ENCODE results near the gene ESAM. TPM values are rescaled to one million over a fixed set of nuclear protein-coding genes. Genes with fewer than 3 reads are reported as not detected.

ESAM gene
- total RNA-seq, 3 donors from 2014 or later (not counting 1 experiment from before 2014, with no cell fraction given) = 1.2 to 2.2 (median 1.5) TPM

GRCh38 chr11:124747406-124748099, 14.5 kb downstream of the ESAM start:
- intact Hi-C loops (cut with micrococcal nuclease) = loop anchor here (1.0 kb wide), 1 partner anchor 13 kb away; no protein-coding TSS in a partner anchor
- WGBS (ENCODE audit: insufficient coverage) = 75% methylated on average over 14 of the region's 14 CpGs

GRCh38 chr11:124746621-124747243, 15.4 kb downstream of the ESAM start:
- ATAC-seq = peak; percentile 90 to 91 (median 91)
- Histone ChIP-seq H3K9me3 (ENCODE audit: control insufficient read depth, insufficient read depth, low read length) (no peaks in the 10 kb centered on the region), H3K27me3 (ENCODE audit: control insufficient read depth, insufficient read depth, low read length) (peaks cover 4% of the 10 kb centered on the region), H3K27ac (ENCODE audit: low read length) (peak overlapping the region; percentile 57), H3K4me3 (ENCODE audit: low read length) (peak overlapping the region; percentile 87), H3K36me3 (ENCODE audit: control insufficient read depth, insufficient read depth, low read length) (no peaks in the 10 kb centered on the region), H3K4me1 (ENCODE audit: control insufficient read depth, insufficient read depth, low read length) (peaks cover 30% of the 10 kb centered on the region)
- Mint-ChIP-seq H3K4me1 (peaks cover 0 to 7% of the 10 kb centered on the region in 2 donors), H3K27ac (peak overlapping the region; percentile 36 to 91), H3K9me3 (no peaks in the 10 kb centered on the region), H3K27me3 (ENCODE audit: low read depth in 2 of 2) (peaks cover 23 to 31% of the 10 kb centered on the region in 2 donors), H3K36me3 (no peaks in the 10 kb centered on the region), H3K4me3 (peak overlapping the region; percentile 92)
- TF ChIP-seq CTCF (IDR thresholded peaks at IDR 0.05) = peak; percentile 45
- intact Hi-C loops (cut with micrococcal nuclease) = no loop called here
- peak; percentile 63 to 89 for DNase-seq
- 2% methylated on average over 34 of the region's 37 CpGs for WGBS (ENCODE audit: insufficient coverage)

More at GRCh38 chr11:124747406-124748099, 14.5 kb downstream of the ESAM start:
- Mint-ChIP-seq H3K36me3 (no peaks in the 10 kb centered on the region), H3K4me3 (peak overlapping the region; percentile 92), H3K4me1 (peaks cover 0 to 7% of the 10 kb centered on the region in 2 donors), H3K27me3 (ENCODE audit: low read depth in 2 of 2) (peaks cover 15 to 24% of the 10 kb centered on the region in 2 donors), H3K27ac (peak overlapping the region in 1 of 2 donors; percentile 91), H3K9me3 (no peaks in the 10 kb centered on the region)
- Histone ChIP-seq H3K27ac (ENCODE audit: low read length) (no peak overlapping the region), H3K27me3 (ENCODE audit: control insufficient read depth, insufficient read depth, low read length) (no peaks in the 10 kb centered on the region), H3K9me3 (ENCODE audit: control insufficient read depth, insufficient read depth, low read length) (no peaks in the 10 kb centered on the region), H3K4me3 (ENCODE audit: low read length) (no peak overlapping the region), H3K4me1 (ENCODE audit: control insufficient read depth, insufficient read depth, low read length) (peaks cover 31% of the 10 kb centered on the region), H3K36me3 (ENCODE audit: control insufficient read depth, insufficient read depth, low read length) (no peaks in the 10 kb centered on the region)
- no peak for TF ChIP-seq CTCF (IDR thresholded peaks at IDR 0.05)
- no peak for DNase-seq
- ATAC-seq = no peak

- intact Hi-C loops (cut with micrococcal nuclease) = no loop called here
- WGBS (ENCODE audit: insufficient coverage) = 8% methylated on average over 41 of the region's 41 CpGs
- no peak for TF ChIP-seq CTCF (IDR thresholded peaks at IDR 0.05)
- H3K9me3 Mint-ChIP-seq = no peaks in the 10 kb centered on the region
- Histone ChIP-seq H3K27me3 (ENCODE audit: control insufficient read depth, insufficient read depth, low read length) (peaks cover 5% of the 10 kb centered on the region), H3K4me1 (ENCODE audit: control insufficient read depth, insufficient read depth, low read length) (peaks cover 25% of the 10 kb centered on the region), H3K27ac (ENCODE audit: low read length) (peak overlapping the region; percentile 57), H3K36me3 (ENCODE audit: control insufficient read depth, insufficient read depth, low read length) (no peaks in the 10 kb centered on the region), H3K4me3 (ENCODE audit: low read length) (peak overlapping the region; percentile 87), H3K9me3 (ENCODE audit: control insufficient read depth, insufficient read depth, low read length) (no peaks in the 10 kb centered on the region)
- DNase-seq (peak in 1 of 2 donors; percentile 57), ATAC-seq (peak; percentile 6 to 33 (median 24))
- H3K36me3 Mint-ChIP-seq = no peaks in the 10 kb centered on the region
- peaks cover 0 to 8% of the 10 kb centered on the region in 2 donors for H3K4me1 Mint-ChIP-seq
- H3K27me3 Mint-ChIP-seq (ENCODE audit: low read depth in 2 of 2) = peaks cover 30 to 35% of the 10 kb centered on the region in 2 donors
- peak overlapping the region; percentile 36 to 91 for H3K27ac Mint-ChIP-seq
- H3K4me3 Mint-ChIP-seq = peak overlapping the region; percentile 92
Measured at GRCh38 chr11:124745835-124746620, 16.1 kb downstream of the ESAM start.
